ENCODE data around the gene LTC4S.
"Not testable (repeated sequence)": the region's sequence is repeated elsewhere in the genome, so short reads cannot be mapped to it uniquely, and the experiment has no call there.

The LTC4S gene, protein sequence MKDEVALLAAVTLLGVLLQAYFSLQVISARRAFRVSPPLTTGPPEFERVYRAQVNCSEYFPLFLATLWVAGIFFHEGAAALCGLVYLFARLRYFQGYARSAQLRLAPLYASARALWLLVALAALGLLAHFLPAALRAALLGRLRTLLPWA

DNA sequence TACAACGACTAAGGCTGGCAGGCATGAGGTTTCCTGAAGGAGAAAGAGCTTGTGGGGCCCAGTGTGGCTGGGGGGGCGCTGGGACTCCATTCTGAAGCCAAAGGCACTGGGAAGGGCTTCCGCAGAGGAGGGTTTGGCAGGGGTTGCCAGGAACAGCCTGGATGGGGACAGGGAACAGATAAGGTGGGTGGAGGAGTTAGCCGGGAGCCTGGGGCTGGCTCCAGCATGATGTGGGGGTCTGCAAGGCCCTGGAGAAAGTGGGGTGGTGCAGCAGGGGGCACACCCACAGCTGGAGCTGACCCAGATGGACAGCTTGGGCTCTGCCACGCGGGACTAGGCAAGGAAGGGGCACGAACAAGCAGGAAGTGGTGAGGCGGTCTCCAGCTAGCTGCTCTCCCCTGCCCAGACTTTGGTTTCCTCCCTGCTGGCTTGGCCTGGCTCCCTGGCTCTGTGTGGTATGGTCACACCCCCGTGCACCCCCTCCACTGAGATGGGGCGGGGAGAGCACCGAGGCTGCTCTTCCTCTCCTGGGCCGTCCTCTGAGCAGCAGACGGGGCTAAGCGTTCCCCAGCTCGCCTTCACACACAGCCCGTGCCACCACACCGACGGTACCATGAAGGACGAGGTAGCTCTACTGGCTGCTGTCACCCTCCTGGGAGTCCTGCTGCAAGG lies at the start of gene LTC4S:
LTC4S (plus strand) TSS at position 519 of the 672 bp plus-strand sequence; CDS start at position 614, 95 bp downstream.
- DNase-seq (ENCODE audit: extremely low read depth, low read depth): no peak
- H3K4me3 ChIP-seq (replicated peaks; ENCODE audit: low read depth, low read length): no peak within 1 kb of the TSS
- TF ChIP-seq, protein P1, sequence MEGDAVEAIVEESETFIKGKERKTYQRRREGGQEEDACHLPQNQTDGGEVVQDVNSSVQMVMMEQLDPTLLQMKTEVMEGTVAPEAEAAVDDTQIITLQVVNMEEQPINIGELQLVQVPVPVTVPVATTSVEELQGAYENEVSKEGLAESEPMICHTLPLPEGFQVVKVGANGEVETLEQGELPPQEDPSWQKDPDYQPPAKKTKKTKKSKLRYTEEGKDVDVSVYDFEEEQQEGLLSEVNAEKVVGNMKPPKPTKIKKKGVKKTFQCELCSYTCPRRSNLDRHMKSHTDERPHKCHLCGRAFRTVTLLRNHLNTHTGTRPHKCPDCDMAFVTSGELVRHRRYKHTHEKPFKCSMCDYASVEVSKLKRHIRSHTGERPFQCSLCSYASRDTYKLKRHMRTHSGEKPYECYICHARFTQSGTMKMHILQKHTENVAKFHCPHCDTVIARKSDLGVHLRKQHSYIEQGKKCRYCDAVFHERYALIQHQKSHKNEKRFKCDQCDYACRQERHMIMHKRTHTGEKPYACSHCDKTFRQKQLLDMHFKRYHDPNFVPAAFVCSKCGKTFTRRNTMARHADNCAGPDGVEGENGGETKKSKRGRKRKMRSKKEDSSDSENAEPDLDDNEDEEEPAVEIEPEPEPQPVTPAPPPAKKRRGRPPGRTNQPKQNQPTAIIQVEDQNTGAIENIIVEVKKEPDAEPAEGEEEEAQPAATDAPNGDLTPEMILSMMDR (IDR thresholded peaks at IDR 0.05; ENCODE audit: low read depth, low read length, missing control alignments): no peak

DNA sequence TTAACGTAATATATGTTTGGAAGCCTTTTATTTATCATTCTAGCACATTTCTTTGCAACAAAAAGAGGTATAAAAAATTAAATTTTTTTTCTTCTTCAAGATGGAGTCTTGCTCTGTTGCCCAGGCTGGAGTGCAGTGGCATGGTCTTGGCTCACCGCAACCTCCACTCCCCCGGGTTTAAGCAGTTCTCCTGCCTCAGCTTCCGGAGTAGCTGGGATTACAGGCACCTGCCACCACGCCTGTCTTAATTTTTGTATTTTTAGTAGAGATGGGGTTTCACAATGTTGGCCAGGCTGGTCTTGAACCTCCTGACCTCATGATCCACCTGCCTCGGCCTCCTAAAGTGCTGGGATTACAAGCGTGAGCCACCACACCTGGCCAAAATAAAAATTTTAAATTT lies 49.7 kb upstream of the LTC4S start:
- not testable (repeated sequence) for DNase-seq (ENCODE audit: extremely low read depth, low read depth); H3K4me3 ChIP-seq (replicated peaks; ENCODE audit: low read depth, low read length)

DNA sequence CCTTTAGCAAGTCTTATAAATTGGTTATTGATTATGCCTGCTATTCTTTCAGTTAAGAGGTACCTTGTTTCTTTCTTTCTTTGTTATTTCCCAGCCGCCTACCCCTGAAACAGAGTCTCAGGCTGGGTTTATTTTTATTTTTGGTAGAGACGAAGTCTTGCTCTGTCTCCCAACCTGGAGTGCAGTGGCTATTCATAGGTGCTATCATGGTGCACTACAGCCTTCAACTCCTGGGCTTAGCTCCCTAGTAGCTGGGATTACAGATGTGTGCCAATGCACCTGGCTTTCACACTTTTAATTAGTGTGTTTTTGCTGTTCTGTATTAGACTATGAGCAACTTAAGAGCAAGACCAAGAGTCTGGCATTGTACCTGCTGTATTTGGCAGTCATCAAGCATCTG lies 46.9 kb upstream of the LTC4S start:
- H3K4me3 ChIP-seq (replicated peaks; ENCODE audit: low read depth, low read length): no peak overlapping the region
- TF ChIP-seq, protein P1 (IDR thresholded peaks at IDR 0.05; ENCODE audit: low read depth, low read length, missing control alignments): no peak
- no peak for DNase-seq (ENCODE audit: extremely low read depth, low read depth)

DNA sequence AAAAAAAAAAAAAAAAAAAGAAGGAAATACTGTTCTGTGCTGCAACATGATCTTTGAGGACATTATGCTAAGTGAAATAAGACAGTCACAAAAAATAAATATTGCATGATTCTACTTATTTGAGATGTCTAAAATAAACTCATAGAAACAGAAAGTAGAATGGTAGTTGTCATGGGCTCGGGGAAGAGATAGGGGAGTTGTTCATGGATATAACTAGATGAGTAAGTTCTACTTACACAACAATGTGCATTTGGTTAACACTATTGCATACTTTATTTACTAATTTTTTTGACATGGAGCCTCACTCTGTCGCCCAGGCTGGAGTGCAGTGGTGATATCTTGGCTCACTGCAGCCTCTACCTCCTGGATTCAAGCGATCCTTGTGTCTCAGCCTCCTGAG lies 46.0 kb upstream of the LTC4S start:
- TF ChIP-seq, protein P1 (IDR thresholded peaks at IDR 0.05; ENCODE audit: low read depth, low read length, missing control alignments): no peak
- H3K4me3 ChIP-seq (replicated peaks; ENCODE audit: low read depth, low read length): no peak overlapping the region
- no peak for DNase-seq (ENCODE audit: extremely low read depth, low read depth)

- no peak overlapping the region for H3K4me3 ChIP-seq (replicated peaks; ENCODE audit: low read depth, low read length)
- DNase-seq (ENCODE audit: extremely low read depth, low read depth): no peak
- TF ChIP-seq, protein P1 (IDR thresholded peaks at IDR 0.05; ENCODE audit: low read depth, low read length, missing control alignments): no peak
Observed at GRCh38 chr5:179749857-179750508, 43.8 kb upstream of the LTC4S start.

DNA sequence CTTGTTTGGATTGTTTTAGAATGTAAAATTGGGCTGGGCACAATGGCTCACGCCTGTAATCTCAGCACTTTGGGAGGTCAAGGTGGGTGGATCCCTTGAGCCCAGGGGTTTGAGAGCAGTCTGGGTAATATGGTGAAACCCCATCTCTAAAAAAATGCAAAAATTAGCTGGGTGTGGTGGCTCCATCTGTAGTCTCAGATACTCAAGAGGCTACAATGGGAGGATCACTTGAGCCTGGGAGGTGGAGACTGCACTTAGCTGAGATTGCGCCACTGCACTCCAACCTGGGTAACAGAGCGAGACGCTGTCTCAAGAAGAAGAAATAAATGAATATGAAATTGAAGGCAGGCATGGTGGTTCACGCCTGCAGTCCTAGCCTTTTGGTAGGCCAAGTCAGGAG lies 39.8 kb upstream of the LTC4S start:
- no peak for DNase-seq (ENCODE audit: extremely low read depth, low read depth)
- TF ChIP-seq, protein P1 (IDR thresholded peaks at IDR 0.05; ENCODE audit: low read depth, low read length, missing control alignments): no peak

GRCh38 chr5:179755022-179755421 lies 38.8 kb upstream of the LTC4S start:
- no peak overlapping the region for H3K4me3 ChIP-seq (replicated peaks; ENCODE audit: low read depth, low read length)
- no peak for DNase-seq (ENCODE audit: extremely low read depth, low read depth)
- TF ChIP-seq, protein P1 (IDR thresholded peaks at IDR 0.05; ENCODE audit: low read depth, low read length, missing control alignments): no peak

More for the DNA sequence above, 39.8 kb upstream of the LTC4S start:
- H3K4me3 ChIP-seq (replicated peaks; ENCODE audit: low read depth, low read length): no peak overlapping the region
